NCI-H524 (cell line): Measurements from ENCODE around the gene HIPK4.
"Not testable (repeated sequence)": the region's sequence is repeated elsewhere in the genome, so short reads cannot be mapped to it uniquely, and the experiment has no call there.

Experiments used
- DNase-seq, 2 experiments: peaks; one replicate each; lab custom pipeline; 2025; lab: John Stamatoyannopoulos, UW

Gene HIPK4

DNA sequence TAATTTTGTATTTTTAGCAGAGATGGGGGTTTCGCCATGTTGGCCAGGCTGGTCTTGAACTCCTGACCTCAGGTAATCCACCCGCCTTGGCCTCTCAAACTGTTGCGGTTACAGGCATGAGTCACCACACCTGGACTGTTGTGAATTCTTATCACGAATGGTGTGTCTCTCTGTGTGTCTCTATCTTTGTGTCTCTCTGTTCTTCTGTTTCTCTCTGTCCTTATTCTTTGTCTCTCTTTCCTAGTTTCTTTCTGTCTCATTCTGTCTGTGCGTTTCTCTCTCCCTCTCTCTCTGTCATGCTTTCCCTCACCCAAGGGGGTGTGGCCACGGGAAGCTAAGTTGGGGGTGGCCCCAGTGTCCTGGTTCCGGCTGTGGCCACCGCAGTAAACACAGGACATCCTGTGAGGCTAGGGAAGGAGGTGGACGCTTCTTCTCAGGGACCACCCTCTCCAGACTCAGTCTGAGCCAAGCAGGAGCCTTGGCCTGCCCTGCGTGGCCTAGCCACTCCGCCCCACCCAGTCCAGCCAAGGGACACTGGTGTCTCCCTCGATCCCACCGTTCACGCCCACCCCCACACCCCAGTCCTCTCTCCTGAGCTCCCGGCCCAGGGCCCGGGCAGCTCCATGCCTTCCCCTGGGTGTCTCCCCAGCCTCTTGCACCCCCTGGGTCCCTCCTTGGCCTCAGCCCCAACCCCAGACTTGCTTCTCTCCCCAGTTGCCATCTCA is 27.1 kb upstream of the HIPK4 start:
- no peak for DNase-seq

DNA sequence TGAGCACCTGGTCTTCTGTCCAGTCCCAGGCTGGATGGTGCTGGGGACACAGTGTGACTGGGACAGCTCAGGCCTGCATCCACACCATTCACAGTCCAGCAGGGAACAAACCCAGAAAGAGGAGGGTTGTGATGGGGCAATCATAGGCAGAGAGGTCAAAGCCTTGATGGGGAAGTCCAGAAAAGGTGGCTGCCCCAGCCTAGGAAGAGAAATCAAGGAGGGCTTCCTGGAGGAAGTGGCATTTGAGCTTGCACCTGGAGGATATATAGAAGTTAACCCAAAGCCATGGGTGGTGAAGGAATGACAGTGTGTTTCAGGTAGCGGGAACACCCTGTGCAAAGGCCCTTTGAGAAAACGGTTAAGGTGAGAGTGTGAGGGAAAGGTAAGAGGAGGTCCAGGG is 25.8 kb upstream of the HIPK4 start:
- DNase-seq: no peak

DNA sequence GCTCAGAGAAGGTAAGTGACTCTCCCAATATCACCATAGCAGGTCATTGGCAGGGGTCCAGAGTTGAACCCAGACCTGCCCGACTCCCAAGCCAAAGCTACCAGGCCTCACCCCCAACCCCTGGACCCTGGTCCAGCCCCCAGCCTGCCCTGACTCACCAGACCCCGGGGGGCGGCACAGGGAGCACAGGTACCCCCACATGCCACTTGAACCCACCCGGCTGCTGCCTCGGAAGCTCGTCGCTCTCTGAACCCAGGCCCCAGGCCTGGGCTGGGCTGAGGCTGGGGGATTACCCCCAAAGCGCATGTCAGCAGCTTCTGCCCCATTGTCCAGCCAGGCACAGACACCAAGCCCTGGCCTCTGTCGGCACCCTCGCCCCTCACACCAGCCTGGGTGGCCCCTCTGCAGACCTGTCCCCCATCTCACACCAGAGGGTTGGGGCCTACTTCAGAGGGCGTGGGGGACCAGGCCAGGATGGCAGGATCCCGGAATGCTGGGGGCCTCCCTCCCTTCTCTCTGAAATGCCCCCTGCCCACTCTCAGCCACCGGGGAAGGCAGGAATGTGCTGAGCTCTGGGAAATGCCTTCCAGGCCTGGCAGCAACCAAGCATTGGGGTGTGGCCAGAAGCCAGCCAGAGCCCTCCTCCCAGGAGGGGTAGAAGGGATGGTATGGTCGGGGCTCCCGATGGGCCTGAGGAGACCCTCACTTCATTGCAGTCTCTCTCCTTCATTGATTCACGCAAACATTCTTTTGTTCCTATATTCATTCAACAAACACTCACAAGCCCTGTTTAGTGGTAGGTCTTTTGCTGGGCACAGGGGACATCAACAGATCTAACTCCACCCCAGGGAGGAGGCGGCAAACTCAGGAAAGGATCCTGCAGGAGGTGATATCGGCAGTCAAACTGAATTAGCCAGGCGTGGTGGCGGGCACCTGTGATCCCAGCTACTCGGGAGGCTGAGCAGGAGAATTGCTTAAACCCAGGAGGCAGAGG is 24.9 kb upstream of the HIPK4 start:
- no peak for DNase-seq

GRCh38 chr19:40413291-40413845 is 23.4 kb upstream of the HIPK4 start, which contains the start of gene PRX:
TSS of gene PRX (minus strand) at chr19:40413378. CDS start at chr19:40407932, 5,446 bp downstream.
- peak; percentile 63 to 77 for DNase-seq

DNA sequence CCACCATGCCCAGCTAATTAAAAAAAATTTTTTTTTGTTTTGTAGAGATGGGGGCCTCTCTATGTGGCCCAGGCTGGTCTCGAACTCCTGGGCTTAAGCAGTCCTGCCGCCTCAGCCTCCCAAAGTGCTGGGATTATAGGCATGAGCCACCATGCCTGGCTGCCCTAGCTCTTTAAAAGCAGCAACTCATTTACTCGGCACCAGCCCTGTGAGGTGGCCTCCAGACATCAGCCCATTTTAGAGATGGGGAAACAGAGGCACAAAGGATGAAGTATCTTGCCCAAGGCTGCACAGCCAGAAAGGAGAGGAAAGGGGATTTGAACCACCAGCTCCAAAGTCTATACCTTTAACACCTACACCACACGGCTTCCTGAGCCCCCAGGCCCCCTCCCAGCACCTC is 22.9 kb upstream of the HIPK4 start:
- DNase-seq: no peak

- no peak for DNase-seq
Observed at GRCh38 chr19:40411958-40412499, 22.0 kb upstream of the HIPK4 start.

DNA sequence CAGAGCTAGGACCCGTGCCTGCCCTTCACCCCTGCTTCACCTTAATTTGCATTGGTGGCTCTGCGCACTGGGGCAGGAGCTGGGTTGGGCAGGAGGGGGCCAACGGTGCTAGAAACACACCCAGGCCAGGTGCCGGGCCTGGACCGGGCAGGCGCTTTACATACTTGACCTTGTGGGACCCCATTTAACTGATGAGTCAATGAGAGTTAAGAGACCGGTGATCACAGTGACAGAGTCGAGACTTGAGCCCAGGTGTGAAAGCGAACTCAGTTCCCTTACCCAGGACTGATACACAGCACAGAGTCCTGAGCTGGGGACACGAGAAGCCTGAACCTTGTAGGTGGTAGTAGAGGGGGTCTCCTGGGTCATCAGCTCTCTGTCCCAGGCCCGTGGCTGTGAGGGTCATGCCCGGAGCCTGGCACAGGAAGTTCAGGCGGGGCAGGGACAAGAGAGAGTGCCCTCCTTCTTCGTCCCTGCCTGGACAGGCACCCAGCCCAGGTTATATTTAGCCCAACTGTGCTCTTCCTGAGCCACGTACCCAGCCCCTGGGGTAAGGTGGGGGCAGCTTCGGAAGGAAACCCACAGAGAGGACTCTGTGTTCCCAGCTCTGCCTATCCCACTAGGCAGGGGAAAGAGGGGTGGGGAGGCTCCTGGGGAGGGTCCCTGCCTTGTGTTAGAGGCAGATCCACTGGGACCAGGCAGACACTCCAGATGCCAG is 21.3 kb upstream of the HIPK4 start:
- DNase-seq: no peak

- no peak for DNase-seq
Observed at GRCh38 chr19:40410030-40410389, 20.0 kb upstream of the HIPK4 start.

DNA sequence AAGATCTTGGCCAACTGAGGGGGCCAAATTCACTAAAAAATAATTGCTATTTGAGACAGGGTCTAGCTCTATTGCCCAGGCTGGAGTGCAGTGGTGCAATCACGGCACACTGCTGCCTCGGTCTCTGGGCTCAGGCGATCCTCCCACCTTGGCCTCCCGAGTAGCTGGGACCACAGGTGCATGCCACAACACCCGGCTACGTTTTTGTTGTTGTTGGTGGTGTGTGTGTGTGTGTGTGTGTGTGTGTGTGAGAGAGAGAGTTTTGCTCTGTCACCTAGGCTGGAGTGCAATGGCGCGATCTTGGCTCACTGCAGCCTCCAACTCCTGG is 18.6 kb upstream of the HIPK4 start:
- not testable (repeated sequence) for DNase-seq

DNA sequence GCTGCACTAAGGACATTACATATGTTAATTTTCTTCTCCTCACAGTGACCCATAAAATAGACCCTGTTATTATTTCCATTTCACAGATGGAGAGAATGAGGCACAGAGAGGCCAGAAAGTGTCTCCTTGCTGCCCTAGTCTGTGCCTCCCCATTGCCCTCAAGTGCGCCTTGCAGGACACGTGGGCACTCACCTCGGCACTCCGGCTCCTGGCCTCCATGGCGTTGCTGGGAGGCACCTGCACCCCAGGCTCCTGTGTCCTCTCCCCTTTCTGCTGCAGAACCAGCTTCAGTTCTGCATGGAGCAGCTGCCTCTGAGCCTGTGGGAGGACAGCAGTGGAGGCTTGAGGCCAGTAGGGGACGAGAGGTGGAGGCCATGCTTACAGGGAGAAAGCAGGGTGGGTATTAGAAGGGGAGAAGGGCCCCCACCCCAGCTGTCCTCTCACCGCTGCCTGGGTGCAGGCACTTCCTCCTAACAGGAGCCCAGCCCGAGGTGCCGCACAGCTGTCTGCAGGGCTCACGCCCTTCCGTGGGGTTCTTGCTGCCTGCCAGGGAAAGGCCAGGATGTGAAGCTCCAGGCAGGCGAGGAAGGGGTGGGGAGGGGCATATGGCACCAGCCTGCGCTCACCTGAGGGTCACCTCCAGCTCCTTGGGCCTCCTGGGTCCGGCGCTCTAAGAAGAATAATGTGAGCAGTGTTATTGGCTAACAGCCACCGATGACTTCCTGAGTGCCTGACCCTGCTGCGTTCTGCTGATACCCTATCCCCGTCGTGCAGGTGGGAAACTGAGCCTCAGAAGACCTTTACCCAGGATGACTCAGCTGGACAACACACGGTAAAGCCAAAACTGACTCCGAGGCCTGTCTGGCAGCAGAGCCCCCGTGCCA is 18.0 kb upstream of the HIPK4 start:
- no peak for DNase-seq

DNA sequence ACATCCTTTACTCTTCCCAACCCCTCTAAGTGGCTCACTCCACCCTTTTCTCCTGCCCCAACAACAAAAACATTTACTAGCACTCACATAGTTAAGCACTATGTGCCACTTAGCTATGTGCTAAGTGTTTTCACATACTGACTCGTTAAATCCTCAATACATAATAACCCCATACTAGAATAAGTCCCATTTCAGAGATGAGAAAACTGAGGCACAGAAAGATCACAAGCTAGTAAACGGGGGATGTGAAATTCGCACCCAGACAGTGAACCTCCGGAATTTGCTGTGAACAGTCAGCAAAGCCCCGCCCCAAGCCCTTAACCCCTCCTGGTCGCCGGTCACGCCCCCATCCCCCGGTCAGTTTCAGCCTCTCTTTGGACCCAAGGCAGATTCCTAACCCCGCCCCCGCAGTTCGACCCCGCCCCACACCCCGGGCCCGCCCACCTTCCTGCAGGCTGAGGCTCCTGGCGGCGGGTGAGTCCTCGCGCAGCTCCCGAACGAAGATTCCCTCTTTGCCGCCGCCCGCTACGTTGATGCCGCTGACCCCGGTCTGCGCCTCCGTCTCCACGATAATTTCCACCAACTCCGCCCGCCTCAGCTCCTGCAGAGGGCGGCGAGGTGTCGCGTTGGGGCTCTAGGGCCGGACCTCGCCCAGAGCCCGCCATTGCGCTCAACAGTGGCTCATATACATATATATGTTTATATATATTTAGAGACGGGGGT is 13.4 kb upstream of the HIPK4 start:
- peak; percentile 63 to 73 for DNase-seq

- no peak for DNase-seq
Observed at GRCh38 chr19:40400559-40400958, 10.6 kb upstream of the HIPK4 start.

DNA sequence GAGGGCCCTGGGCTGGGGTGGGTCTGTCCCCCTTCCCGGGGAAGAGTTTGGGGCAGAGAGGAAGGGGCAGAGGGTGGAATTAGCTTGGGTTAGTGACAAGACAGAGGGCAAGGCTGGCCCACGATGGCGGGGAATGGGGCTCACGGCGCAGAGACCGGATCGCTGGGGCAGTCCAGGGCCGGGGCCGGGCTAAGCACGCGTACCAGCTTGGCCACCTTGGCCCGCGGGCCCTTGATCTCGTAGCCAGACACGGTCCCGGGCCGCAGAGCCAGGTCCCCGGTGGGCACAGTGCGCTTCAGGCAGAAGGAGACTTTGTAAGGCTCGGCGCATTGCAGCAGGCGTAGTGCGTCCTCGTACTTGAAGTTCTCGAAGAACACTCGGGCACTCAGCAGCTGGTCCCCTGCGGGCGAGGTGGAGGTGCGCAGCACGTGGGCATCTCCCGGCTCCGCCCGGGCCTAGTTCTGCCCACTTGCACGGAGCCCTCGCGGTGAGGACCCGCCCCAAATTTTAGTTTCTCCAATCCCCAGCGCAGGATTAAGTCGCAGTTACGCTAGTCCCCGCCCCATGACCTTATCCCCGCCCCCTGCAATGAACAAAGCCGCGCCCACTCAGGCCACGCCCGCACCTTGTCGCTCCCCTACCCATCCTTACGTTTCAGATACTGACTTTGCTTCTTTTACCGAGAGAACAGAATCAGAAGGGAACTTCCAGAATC is 8.6 kb upstream of the HIPK4 start:
- peak; percentile 56 to 83 for DNase-seq

GRCh38 chr19:40397568-40397906 is 7.6 kb upstream of the HIPK4 start:
- no peak for DNase-seq

DNA sequence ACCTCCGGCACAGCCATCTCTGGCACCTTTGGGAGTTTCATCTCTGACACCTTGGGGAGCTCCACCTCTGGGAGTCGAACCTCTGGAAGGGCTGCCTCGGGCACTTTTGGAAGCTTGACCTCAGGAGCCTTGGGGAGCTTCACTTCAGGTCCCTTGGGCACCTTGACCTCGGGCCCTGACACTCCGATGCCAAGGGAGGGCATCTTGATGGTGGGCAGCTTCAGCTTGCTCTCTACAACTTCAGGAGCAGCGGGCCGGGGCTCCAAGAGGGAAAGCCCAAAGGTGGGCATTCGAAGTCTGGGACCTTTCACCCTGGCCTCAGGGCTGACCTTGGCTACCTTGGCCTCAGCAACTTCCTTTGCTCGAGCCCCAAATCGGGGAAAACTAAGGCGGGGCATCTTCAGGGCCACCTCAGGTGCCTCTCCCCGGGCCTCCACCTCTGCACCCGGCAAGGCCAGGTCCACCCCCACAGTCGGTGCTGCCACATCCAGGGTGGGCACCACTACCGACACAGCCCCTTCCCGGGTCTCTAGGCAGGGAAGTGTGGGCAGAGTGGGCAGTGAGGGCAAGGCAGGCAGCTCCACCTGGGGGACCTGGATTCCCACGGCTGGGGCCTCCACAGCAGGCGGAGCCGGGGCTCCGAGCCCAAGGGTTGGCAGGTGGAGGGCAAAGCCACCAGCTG is 7.0 kb upstream of the HIPK4 start:
- no peak for DNase-seq

GRCh38 chr19:40395956-40396355 is 6.0 kb upstream of the HIPK4 start:
- no peak for DNase-seq

- DNase-seq: no peak
Observed at GRCh38 chr19:40394816-40395210, 4.8 kb upstream of the HIPK4 start.

DNA sequence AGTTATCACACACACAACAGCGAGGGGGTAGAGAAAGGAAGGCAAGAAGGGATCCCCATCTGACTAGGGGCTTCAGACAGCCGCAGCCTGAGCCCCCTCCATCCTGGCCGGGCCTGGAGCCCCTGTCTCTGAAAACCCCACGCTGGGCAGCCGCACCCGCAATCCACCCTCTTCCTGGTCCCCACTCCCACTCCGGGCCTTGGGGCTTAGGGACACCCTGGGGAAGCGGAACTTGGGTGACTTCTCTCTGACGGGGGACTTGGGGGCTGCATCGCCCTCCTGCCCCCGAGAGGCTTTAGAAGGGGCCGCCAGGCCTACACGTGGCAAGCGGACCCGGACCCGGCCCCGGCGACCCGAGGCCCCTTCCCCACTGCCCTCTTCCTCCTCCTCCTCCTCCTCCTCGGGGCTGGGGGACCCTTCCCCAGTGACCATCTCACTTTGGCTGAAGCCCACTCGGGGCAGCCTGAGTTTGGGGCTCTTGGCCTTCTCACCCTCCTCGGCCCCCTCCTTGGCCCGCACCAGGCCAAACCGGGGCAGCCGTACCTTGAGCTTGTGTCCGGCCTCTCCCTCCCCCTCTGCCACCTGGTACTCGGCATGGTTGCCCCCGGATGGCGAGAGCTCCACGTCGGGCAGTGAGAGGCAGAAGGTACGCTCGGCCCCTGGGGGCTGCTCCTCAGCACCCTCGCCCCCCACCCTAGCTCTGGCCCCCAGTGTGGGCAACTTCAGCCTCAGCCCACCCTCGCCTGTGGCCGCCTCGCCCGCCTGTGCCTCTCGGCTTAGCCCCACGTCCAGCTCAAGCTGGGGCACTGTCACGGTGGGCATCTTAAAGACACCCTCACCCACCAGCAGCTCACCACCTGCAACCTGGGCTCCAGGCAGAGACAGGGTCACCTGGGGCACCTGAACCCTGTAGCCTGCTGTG is 4.2 kb upstream of the HIPK4 start:
- no peak for DNase-seq
